ENCODE measurements around the gene HSD11B2.
A peak's percentile ranks its signal among the peaks of the same experiment; 100 is the strongest.

The HSD11B2 gene

GRCh38 chr16:67470359-67470758, 39.4 kb downstream of the HSD11B2 start:
- DNase-seq (ENCODE audit: insufficient read length, low spot score) (no peak), FAIRE-seq (no peak)

- no peak for DNase-seq (ENCODE audit: insufficient read length, low spot score)
- no peak for FAIRE-seq
Measured at GRCh38 chr16:67471758-67472384, 41.0 kb downstream of the HSD11B2 start.

GRCh38 chr16:67474551-67475455, 43.9 kb downstream of the HSD11B2 start:
- DNase-seq (ENCODE audit: insufficient read length, low spot score) (no peak), FAIRE-seq (no peak)

- no peak for DNase-seq (ENCODE audit: insufficient read length, low spot score)
- no peak for FAIRE-seq
Measured at GRCh38 chr16:67477960-67478554, 47.1 kb downstream of the HSD11B2 start.

- DNase-seq (ENCODE audit: insufficient read length, low spot score), result peak; percentile 96
- peak; percentile 86 for FAIRE-seq
Measured at GRCh38 chr16:67480833-67481560, 50.1 kb downstream of the HSD11B2 start, which contains the start of gene ATP6V0D1. TSS of gene ATP6V0D1 (minus strand) at chr16:67481157. CDS start at chr16:67481086, 71 bp downstream.

- DNase-seq (ENCODE audit: insufficient read length, low spot score) (no peak), FAIRE-seq (peak; percentile 64)
Measured at GRCh38 chr16:67481561-67482232, 50.8 kb downstream of the HSD11B2 start.

GRCh38 chr16:67482233-67482924, 51.5 kb downstream of the HSD11B2 start:
- FAIRE-seq (no peak), DNase-seq (ENCODE audit: insufficient read length, low spot score) (no peak)

GRCh38 chr16:67483150-67483549, 52.2 kb downstream of the HSD11B2 start, which contains the start of gene AGRP:
TSS of gene AGRP (minus strand) at chr16:67483547. CDS start at chr16:67483398, 149 bp downstream.
- no peak for DNase-seq (ENCODE audit: insufficient read length, low spot score)
- no peak for FAIRE-seq

- FAIRE-seq (no peak), DNase-seq (ENCODE audit: insufficient read length, low spot score) (no peak)
Measured at GRCh38 chr16:67483731-67484525, 53.0 kb downstream of the HSD11B2 start.

- no peak for DNase-seq (ENCODE audit: insufficient read length, low spot score)
- no peak for FAIRE-seq
Measured at GRCh38 chr16:67486805-67487204, 55.9 kb downstream of the HSD11B2 start.
